IPS-18c (cell line): ENCODE results near the gene CKM.
A peak's percentile ranks its signal among the peaks of the same experiment; 100 is the strongest.
"Not testable (repeated sequence)": the region's sequence is repeated elsewhere in the genome, so short reads cannot be mapped to it uniquely, and the experiment has no call there.

Experiments used
- H3K4me3 ChIP-seq: 2 replicates; pipeline ENCODE4 v1.7.0; 2013; ENCODE audit warnings: low read depth, mild to moderate bottlenecking, low read length, moderate library complexity; ENCODE audit not compliant: insufficient read depth
- H3K9me3 ChIP-seq: one replicate; pipeline ENCODE4 v1.6.1; 2013; ENCODE audit warnings: mild to moderate bottlenecking, low read length, moderate library complexity; ENCODE audit not compliant: control insufficient read depth, insufficient read depth

CKM gene

DNA sequence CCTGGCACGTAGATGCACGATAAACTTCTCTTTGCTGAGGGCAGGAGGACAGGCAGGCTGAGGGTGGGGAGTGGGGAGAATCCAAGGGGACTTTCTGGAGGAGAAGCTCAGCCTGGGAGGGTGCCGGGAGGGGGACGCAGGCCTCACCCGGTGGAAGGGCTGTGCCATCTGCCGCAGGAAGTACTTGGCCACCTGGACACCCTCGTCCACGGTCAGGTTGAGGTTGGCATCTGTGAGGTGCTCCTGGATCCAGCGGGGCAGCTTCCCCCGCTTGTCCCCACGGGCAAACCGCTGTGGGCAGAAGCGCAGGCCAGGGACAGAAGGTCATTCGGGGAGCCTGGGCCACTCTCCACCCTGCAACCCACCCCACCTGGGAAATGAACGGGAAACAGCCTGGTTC, 29.4 kb upstream of the CKM start:
- no peaks in the 10 kb centered on the region for H3K9me3 ChIP-seq
- no peak overlapping the region for H3K4me3 ChIP-seq

DNA sequence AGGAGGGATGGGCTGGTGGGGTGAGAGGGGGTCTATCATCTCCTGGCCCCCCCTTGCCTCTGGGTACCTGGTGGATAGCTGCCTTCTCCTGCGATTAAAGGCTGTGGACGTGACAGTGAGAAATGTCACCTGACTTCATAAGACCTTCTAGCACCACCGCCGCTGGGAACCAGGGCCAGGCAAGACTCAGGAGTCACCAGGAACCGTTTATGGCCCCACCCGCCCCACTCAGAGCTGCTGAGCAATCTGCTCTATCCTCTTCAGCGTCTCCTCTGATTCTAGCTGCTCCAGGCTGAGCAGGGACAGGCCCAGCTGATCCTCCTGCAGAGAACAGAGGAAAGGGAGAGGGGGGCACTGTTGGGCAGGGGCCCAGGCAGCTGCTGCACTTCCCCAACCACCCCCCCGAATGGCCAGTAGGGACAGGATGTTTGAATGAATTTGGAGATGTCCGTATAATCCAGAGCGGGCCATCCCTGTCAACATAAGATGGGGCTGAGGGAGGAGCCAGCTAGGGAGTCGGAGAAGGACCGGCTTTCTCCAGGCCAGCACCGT, 28.8 kb upstream of the CKM start:
- H3K4me3 ChIP-seq = no peak overlapping the region
- no peaks in the 10 kb centered on the region for H3K9me3 ChIP-seq

DNA sequence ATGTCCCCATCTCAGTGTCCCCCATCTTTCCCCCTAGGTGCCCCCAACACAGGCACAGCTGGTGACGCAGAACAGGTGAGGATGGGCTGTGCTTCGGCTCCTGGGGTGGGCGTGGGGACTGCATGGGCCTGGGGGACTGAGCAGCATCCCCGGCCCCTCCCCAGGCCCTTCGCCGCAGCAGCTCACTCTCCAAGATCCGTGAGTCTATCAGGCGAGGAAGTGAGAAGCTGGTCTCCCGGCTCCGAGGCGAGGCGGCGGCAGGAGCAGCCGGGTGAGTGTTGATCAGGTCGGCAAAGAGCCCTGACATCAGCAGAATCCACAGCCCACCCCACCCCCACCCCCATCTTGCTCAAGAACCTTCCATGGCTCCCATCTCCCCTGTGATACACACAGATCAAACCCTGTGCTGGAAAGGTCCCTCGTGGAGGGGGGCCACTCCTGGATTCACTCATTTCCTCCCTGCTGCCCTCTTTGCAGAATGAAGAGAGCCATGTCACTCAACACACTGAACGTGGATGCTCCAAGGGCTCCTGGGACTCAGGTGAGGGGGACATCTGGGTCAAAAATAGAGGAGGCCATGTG, 27.9 kb upstream of the CKM start:
- H3K9me3 ChIP-seq = no peaks in the 10 kb centered on the region
- H3K4me3 ChIP-seq = no peak overlapping the region

DNA sequence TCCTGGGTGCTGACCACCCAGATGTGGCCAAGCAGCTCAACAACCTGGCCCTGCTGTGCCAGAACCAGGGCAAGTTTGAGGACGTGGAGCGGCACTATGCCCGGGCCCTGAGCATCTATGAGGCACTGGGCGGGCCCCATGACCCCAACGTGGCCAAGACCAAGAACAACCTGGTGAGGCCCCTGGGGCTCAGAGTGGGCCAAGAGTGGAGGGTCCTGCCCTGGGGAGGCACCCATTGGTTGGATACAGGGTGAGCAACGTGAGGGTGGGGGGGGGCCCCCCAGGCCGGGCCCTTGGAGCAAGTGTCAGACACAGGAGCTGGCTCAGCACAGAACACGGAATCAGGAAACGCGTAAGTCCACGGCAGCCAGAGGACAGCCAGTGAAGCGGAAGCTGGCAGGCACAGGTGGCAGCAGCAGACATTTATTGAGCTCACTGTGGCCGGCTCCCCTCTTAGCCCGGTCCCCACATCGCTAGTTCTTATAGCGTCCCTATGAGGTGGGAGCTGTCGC, 26.8 kb upstream of the CKM start:
- no peak overlapping the region for H3K4me3 ChIP-seq
- no peaks in the 10 kb centered on the region for H3K9me3 ChIP-seq

DNA sequence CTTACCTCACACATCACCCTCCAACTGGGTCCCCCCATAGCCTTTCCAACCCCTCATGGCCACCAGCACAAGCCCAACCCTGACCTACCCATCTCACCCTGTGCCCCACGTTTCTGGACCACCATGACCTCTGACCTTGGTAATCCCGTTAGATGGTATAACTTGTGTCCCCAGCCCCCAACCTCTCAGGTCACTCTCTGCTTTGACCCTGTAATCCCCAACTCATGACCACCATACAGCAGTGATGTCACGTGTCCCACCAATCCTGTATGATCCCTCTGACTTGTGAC, 26.4 kb upstream of the CKM start:
- no peak overlapping the region for H3K4me3 ChIP-seq

DNA sequence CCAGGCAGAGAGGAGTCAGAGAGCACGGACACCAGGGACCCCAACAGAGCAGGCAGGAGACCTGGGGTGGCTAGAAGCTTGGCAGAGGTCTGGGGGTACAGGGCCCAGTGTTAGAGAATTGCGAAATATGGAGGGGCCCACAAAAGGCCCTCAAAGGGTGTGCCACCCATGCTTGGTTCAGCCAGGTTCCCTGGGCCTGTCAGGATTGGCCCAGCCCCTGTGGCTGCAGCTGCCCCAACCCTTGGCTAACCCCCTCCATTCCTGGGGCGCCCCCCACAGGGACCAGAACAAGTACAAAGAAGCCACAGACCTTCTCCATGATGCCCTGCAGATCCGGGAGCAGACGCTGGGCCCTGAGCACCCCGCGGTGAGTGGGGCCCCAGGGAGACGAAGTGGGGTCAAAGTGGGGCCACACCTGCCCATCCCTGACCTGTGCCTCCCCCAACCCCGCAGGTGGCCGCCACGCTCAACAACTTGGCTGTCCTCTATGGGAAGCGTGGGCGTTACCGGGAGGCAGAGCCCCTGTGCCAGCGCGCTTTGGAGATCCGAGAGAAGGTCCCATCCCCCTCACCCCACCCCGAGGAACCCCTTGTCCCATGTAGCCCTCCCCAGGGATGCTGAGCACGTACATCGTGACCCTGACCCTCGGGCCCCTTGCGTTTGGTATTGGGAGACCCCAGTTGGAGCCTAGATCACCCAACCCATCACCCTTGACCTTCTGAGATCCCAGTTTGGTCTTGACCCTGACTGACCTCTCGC, 25.9 kb upstream of the CKM start:
- no peaks in the 10 kb centered on the region for H3K9me3 ChIP-seq
- no peak overlapping the region for H3K4me3 ChIP-seq

More for the DNA sequence above, 26.4 kb upstream of the CKM start:
- no peaks in the 10 kb centered on the region for H3K9me3 ChIP-seq

DNA sequence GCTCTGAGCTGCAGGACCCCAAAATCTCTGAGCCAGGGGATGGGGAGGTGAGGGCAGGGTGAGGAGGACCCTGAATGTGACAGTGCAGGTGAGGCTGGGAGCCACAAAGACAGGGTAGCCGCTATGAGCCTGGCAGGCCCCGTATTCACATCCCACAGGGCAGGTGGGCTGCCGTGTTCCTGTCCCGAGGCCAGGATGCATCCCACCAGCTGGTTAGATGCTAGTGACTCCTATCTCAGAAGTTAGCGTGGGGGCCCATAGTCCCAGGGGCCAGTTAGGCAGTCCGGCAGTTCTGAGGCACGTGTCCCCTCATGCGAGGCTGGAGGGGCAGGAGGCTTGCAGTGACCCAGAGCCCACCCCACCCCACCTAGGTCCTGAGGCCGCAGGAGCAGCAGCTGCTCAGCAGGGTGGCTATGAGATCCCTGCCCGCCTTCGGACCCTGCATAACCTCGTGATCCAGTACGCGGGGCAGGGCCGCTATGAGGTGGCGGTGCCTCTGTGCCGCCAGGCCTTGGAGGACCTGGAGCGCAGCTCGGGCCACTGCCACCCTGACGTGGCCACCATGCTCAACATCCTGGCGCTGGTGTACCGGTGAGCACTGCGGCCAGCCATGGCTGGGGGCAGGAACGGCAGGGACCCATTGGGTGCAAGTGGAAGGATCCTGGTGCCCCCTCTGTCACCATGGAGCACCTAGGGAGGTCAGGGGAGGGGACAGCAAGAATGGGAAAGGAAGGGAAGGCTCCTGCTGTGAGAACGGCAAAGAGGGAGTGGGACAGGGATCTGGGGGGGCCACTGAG, 25.1 kb upstream of the CKM start:
- Histone ChIP-seq H3K9me3 (no peaks in the 10 kb centered on the region), H3K4me3 (no peak overlapping the region)

DNA sequence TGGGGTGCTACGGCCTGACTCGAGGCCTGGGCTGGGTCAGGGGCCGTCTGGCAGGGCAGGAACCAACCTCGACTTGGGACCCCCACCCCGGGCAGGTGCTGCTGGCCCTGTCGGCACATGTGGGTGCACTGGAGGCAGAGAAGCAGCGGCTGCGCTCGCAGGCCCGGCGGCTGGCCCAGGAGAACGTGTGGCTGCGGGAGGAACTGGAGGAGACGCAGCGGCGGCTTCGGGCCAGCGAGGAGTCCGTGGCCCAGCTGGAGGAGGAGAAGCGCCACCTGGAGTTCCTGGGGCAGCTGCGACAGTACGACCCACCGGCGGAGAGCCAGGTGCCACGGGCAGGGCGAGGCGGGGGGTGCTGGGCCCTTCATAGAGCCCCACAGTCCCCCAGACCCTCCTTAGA, 23.8 kb upstream of the CKM start:
- Histone ChIP-seq H3K4me3 (no peak overlapping the region), H3K9me3 (no peaks in the 10 kb centered on the region)

DNA sequence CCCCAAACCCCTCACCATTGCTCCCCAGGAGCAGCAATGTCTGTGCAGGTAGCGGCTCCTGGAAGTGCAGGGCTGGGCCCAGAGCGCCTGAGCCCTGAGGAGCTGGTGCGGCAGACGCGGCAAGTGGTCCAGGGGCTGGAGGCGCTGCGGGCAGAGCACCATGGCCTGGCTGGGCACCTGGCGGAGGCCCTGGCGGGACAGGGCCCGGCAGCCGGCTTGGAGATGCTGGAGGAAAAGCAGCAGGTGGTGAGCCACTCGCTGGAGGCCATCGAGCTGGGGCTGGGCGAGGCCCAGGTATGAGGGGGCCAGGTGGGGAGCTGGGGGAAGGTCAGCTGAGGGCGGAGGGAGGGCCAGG, 22.8 kb upstream of the CKM start:
- Histone ChIP-seq H3K9me3 (no peaks in the 10 kb centered on the region), H3K4me3 (no peak overlapping the region)

DNA sequence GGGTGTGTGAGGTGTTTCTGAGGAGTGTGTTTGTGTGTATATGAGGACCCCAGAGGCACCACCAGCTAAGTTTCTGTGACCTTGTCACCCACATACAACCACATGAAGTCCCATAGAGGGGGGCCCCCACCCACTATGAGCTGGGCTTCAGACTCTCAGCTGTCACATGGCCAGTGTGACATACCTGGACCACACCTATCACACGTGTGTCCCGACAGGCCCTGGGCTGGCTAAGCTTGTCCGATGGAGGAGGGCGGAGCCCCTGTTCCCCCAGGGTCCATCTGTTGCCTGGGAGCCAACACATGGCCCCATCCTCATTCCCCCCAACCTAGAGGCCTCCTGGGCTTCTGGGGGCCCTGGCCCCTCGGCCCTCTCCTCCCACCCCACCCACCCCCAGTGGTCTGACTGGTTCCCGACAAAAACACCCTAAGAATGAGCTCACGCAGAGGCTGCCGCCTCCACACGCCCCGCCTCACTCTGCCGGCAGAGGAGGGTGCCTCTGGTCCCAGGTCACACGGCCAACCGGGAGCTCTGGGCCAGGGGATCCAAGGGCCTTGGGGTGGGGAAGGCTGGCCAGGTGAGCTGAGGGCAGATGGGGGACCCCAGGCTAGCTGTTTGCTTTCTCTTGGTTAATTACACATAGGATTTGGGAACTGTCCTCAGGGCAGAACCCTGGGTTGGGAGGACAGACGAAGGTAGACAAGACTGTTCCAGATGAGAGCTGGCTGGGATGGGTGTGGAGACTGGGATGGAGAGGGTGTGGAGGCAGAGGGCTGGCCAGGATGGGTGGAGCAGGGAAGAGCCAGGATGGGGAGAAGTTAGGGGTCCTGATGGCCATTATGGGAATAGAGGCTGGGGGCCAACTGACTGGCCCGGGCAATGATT, 22.2 kb upstream of the CKM start:
- H3K9me3 ChIP-seq = no peaks in the 10 kb centered on the region
- H3K4me3 ChIP-seq = no peak overlapping the region

DNA sequence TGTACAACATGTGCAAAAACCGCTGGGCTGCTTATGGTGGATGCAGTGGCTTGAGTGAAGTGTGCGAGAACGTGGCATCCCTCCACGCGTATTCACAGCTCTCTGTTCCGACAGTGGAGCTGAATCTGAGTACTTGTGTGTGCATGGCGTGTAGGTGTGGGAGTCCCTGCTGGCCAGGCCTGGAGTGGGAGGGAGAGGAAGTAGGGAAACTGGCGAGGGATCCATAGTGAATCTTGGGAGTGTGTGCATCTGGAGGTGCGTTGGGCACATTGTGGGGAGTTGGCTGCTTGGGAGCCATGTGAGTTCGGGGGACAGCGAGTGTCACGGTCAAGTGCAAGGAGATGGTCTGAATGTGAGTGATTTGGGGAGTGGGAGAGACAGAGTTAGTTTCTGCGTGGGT, 20.2 kb upstream of the CKM start:
- H3K4me3 ChIP-seq = no peak overlapping the region
- H3K9me3 ChIP-seq = no peaks in the 10 kb centered on the region

DNA sequence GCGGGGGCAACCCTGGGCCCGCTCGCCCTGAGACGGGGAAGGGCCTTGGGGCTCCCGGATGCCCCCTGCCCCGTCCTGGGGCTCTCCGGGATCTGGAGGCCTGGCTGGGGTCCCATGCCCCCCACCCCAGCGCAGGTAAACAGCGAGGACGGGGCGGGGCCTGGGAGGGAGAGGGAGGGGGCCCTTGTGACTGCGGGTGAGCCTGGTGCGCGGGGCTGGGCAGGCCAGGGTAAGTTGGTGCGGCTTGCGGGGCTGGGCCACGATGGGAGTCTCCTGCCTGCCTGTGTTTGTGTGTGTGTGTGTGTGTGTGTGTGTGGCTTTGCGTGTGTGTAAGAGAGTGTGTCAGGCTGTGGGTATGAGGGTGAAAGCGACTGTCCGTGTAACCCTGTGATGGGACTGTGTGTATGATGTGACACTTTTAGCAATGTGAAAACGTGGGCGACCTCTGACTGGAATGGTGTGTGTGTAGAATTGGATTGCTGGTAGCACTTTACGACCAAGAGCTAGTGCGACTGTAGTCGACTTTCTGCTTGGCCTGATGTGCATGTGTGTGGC, 18.3 kb upstream of the CKM start:
- Histone ChIP-seq H3K9me3 (no peaks in the 10 kb centered on the region), H3K4me3 (peak overlapping the region; percentile 66)

DNA sequence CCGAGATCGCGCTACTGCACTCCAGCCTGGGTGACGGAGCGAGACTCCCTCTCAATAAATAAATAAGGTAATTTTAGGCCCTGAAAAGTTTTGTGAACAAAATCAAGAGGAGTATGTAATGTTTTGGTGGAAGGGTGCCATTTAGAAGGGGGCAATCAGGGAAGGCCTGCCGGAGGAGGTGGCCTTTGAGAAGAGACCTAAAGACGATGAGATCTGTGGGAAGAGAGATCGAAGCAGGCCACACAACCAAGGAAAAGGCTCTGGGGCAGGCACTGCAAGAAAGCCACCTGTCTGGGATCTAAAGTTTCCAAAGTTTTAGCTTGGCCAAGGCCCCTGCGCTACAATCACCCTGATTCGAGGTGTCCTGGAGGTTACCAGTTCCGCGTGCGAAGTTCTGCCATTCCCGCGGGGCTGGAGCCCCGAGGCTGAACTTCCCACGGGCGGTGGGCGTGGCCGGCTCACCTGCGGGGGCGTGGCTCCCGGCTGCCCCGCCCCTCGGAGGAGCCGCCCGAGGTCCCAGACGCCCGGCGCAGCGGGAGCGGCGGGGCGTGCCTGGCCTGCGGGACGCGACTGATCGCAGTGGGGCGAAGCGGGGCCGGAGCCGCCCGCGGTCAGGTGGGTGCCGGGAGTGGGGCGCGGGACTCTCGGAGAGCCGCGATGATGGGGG, 17.7 kb upstream of the CKM start, which contains the start of gene KLC3:
Gene KLC3 (plus strand): TSS at position 519 of the 667 bp plus-strand sequence. CDS start 4,792 bp downstream, outside the sequence.
- Histone ChIP-seq H3K9me3 (no peaks in the 10 kb centered on the region), H3K4me3 (peak within 1 kb of the TSS; percentile 66)

DNA sequence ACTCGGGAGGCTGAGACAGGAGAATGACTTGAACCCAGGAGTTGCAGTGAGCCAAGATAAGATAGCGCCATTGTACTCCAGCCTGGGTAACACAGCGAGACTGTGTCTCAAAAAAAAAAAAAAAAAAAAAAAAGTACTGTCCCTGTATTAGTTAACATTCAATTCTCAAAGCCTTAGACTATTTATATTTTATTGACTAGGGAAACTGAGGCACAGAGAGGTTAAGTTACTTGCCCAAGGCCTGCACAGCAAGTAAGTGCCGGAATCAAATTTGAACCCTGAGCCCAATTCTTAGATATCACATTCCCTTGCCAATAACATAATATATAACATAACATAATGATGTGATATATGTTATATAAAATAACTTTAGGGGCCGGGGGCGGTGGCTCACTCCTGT, 17.0 kb upstream of the CKM start:
- H3K9me3 ChIP-seq = no peaks in the 10 kb centered on the region
- no peak overlapping the region for H3K4me3 ChIP-seq

DNA sequence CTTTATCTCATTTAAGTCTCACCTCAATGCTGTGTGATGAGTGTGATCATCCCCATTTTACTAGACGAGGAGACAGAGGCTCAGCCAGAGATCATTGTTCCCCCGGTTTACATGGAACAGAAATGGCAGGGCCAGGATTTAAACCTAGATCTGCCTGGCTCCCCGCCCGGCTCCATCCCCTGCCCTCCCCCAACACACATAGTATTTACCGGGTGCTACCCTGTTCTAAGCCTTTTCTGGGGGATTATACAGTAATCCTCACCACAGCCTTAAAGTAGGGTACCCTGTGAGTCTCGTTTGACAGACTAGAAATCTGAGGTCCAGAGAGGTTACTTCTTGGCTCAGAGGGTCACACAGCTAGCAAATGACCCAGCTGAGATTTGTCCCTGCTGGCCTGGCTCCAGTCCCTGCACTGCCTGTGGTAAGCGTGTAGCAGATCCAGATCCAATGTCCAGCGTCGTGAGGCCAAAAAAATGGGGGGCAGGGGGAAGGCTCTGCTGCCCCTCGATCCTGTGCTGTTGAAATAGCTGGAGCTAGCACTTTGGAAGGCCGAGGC, 14.1 kb upstream of the CKM start:
- H3K4me3 ChIP-seq = no peak overlapping the region
- no peaks in the 10 kb centered on the region for H3K9me3 ChIP-seq

DNA sequence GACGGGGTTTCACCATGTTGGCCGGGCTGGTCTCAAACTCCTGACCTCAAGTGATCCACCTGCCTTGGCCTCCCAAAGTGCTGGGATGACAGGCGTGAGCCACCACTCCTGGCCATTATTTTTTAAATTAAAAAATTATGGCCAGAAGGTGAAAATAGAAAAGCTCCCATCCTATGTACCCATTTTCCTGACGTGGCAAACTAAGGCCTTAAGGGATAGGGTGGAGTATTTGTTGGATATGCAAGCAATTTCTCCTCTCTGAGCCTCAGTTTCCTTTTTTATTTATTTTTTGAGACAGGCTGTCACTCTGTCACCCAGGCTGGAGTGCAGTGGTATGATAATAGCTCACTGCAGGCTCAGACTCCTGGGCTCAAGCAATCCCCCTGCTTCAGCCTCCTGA, 12.2 kb upstream of the CKM start:
- not testable (repeated sequence) for H3K9me3 ChIP-seq, H3K4me3 ChIP-seq
